HepG2 (cell line): ENCODE measurements around the gene GSPT1. TPM values are rescaled to one million over a fixed set of nuclear protein-coding genes. Genes with fewer than 3 reads are reported as not detected.
A peak's percentile ranks its signal among the peaks of the same experiment; 100 is the strongest.

Experiments
- ATF7-NPFF ChIP-seq: sonication (generic); formaldehyde crosslinking; IDR thresholded peaks from 2 replicates; pipeline ENCODE4 v1.8.1; 2023; ENCODE audit warnings: mild to moderate bottlenecking, low read depth, missing genetic modification reagents, moderate library complexity
- BRCA1 ChIP-seq: sonication (generic); formaldehyde crosslinking; IDR thresholded peaks from 2 replicates; pipeline ENCODE4 v1.4.0; 2020; ENCODE audit warnings: missing genetic modification reagents
- CHD2 ChIP-seq: IDR thresholded peaks from 2 replicates; pipeline ENCODE4 v1.6.1; 2011; ENCODE audit warnings: low read depth, low read length, improper control_type of control experiment
- DZIP1 ChIP-seq: sonication (generic); formaldehyde crosslinking; IDR thresholded peaks from 2 replicates; pipeline ENCODE4 v1.5.0; 2020; ENCODE audit warnings: mild to moderate bottlenecking, missing genetic modification reagents
- ELF1 ChIP-seq: sonication (generic); formaldehyde crosslinking; IDR thresholded peaks from 2 replicates; pipeline ENCODE4 v1.4.0; 2020; ENCODE audit warnings: missing genetic modification reagents
- HOXA3 ChIP-seq: sonication (generic); formaldehyde crosslinking; IDR thresholded peaks from 2 replicates; pipeline ENCODE4 v1.5.0; 2020; ENCODE audit warnings: missing genetic modification reagents
- KLF11 ChIP-seq: IDR thresholded peaks from 2 replicates; pipeline ENCODE4 v1.6.1; 2016; ENCODE audit warnings: missing compliant biosample characterization
- SCMH1 ChIP-seq: sonication (generic); formaldehyde crosslinking; IDR thresholded peaks from 2 replicates; pipeline ENCODE4 v1.9.0; 2021; ENCODE audit warnings: missing genetic modification reagents, mild to moderate bottlenecking, borderline replicate concordance
- SETDB1 ChIP-seq: sonication (generic); formaldehyde crosslinking; IDR thresholded peaks from 2 replicates; pipeline ENCODE4 v1.5.1; 2020; ENCODE audit warnings: missing genetic modification reagents, mild to moderate bottlenecking, borderline replicate concordance
- SMYD3 ChIP-seq: sonication (generic); formaldehyde crosslinking; IDR thresholded peaks from 2 replicates; pipeline ENCODE4 v1.8.1; 2023; ENCODE audit warnings: mild to moderate bottlenecking, missing genetic modification reagents
- SP140L ChIP-seq: sonication (generic); formaldehyde crosslinking; IDR thresholded peaks from 2 replicates; pipeline ENCODE4 v1.4.0; 2020; ENCODE audit warnings: missing genetic modification reagents, borderline replicate concordance
- TCF7L2 ChIP-seq: IDR thresholded peaks from 2 replicates; pipeline ENCODE4 v1.6.1; 2011; ENCODE audit warnings: mild to moderate bottlenecking, low read depth, low read length, moderate library complexity
- ZFYVE20 ChIP-seq: sonication (generic); formaldehyde crosslinking; IDR thresholded peaks from 2 replicates; pipeline ENCODE4 v1.8.0; 2023; ENCODE audit warnings: low read depth, mild to moderate bottlenecking, moderate library complexity, missing genetic modification reagents, borderline replicate concordance
- ZNF382 ChIP-seq: sonication (generic); formaldehyde crosslinking; IDR thresholded peaks from 2 replicates; pipeline ENCODE4 v1.5.0; 2020; ENCODE audit warnings: missing genetic modification reagents, mild to moderate bottlenecking, borderline replicate concordance
- ZNF558 ChIP-seq: sonication (generic); formaldehyde crosslinking; IDR thresholded peaks from 2 replicates; pipeline ENCODE4 v1.9.0; 2022; ENCODE audit warnings: mild to moderate bottlenecking, missing genetic modification reagents, borderline replicate concordance
- ZNF598 ChIP-seq: sonication (generic); formaldehyde crosslinking; IDR thresholded peaks from 2 replicates; pipeline ENCODE4 v1.5.1; 2020; ENCODE audit warnings: mild to moderate bottlenecking, missing genetic modification reagents, borderline replicate concordance
- ZNF724P ChIP-seq: sonication (generic); formaldehyde crosslinking; IDR thresholded peaks from 2 replicates; pipeline ENCODE4 v1.8.0; 2022; ENCODE audit warnings: missing genetic modification reagents, borderline replicate concordance
- ZNF777 ChIP-seq: sonication (generic); formaldehyde crosslinking; IDR thresholded peaks from 2 replicates; pipeline ENCODE4 v1.4.0; 2020; ENCODE audit warnings: missing genetic modification reagents
- polyA plus RNA-seq, 8 experiments: library from polyadenylated mRNA; depleted of rRNA in 3 of 8; stranded (reverse) in 7 of 8; unstranded in 1 of 8; fragments of >200 nt; fragmentation: Illumina TruSeq in 4 of 8; extraction: Trizol in 4 of 8; gene quantifications; 2 replicates each; pipeline versions ENCODE4 v1.2.1 to v1.2.3, GENCODE V29; 2011 to 2016; ENCODE audit warnings: low read depth in 4 of 8, missing spikeins in 1 of 8, mixed read lengths in 1 of 8; ENCODE audit not compliant: insufficient read depth in 1 of 8
- total RNA-seq, 5 experiments: library from RNA; depleted of rRNA; stranded (reverse); fragments of >200 nt; fragmentation: Illumina TruSeq; extraction: Trizol; gene quantifications; 2 replicates each; pipeline ENCODE4 v1.2.3, GENCODE V29; 2016; ENCODE audit warnings: low read depth in 1 of 5
- TF ChIP-seq, protein P1 (sequence below): sonication (generic); formaldehyde crosslinking; IDR thresholded peaks from 2 replicates; pipeline ENCODE4 v1.5.0; 2020; ENCODE audit warnings: missing genetic modification reagents
- TF ChIP-seq, protein P2 (sequence below): sonication (generic); formaldehyde crosslinking; IDR thresholded peaks from 2 replicates; pipeline ENCODE4 v1.9.0; 2022; ENCODE audit warnings: missing genetic modification reagents, mild to moderate bottlenecking, borderline replicate concordance
- TF ChIP-seq, protein P3 (sequence below): sonication (generic); formaldehyde crosslinking; IDR thresholded peaks from 2 replicates; pipeline ENCODE4 v1.4.0; 2020; ENCODE audit warnings: mild to moderate bottlenecking, missing genetic modification reagents

The GSPT1 gene
- total and polyA plus RNA-seq, 2 of the 13 experiments (the other 11 are each of a cell fraction or from before 2014, with no cell fraction given), result 120 to 316 TPM

DNA sequence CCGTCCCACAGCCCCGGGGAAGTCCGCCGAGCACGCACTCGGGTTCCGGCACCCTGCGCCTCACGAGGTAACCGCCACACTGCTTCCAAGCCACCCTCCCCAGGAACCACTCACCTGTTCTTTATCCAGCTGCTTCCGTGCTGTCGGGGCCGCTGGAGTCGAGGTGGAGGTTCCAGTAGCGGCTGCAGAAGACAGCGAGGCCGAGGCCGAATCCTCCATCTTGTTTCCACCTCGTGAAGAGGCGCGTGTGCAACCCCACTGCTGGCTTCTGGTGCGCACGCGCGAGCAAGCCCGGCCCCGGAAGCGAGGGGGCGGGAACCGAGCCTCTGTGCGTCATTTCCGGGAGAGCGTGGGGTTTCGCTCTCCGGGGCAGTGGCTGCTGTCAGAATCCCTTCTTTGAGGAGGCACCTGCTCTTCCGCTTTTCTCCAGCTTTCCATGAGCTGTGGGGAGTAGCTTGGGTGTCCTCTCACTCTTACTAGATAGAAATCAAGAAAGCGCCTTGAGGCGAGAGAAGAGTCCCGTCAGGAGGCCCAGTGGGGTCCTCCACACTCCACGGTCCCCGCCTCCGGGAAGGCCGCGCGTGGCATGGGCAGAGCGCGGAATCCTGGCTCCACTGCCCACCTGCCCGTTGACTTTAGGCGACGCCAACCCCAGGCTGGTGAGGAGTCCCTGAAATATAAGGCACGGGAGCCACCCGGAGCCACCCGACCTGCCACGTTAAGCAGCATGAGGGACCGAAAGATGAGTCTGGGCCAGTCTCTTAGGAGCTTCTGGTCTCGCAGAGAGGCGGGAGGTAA, 64.3 kb downstream of the GSPT1 start, which contains the start of gene RSL1D1 (continued):
- TF ChIP-seq HOXA3 (CRISPR knock-in tag) (peak; percentile 91), KLF11 (CRISPR knock-in tag) (peak; percentile 96), ZNF598 (CRISPR knock-in tag) (peak; percentile 98), SP140L (CRISPR knock-in tag) (no peak; the same call in 1 of the 2 replicates), ZNF558 (peak; percentile 92; the same call in 1 of the 2 replicates), DZIP1 (CRISPR knock-in tag) (no peak; the same call in 1 of the 2 replicates), ZFYVE20 (CRISPR knock-in tag) (peak; percentile 5; the same call in 1 of the 2 replicates), CHD2 (peak; percentile 38; the same call in 1 of the 2 replicates), ZNF777 (peak; percentile 70), SCMH1 (CRISPR knock-in tag) (no peak), TCF7L2 (no peak), SETDB1 (CRISPR knock-in tag) (no peak), BRCA1 (CRISPR knock-in tag) (peak; percentile 81; the same call in 1 of the 2 replicates), ELF1 (peak; percentile 90), ATF7-NPFF (CRISPR knock-in tag) (peak; percentile 97), ZNF724P (CRISPR knock-in tag) (peak; percentile 95), SMYD3 (CRISPR knock-in tag) (peak; percentile 96), ZNF382 (no peak)
- TF ChIP-seq, protein P1, sequence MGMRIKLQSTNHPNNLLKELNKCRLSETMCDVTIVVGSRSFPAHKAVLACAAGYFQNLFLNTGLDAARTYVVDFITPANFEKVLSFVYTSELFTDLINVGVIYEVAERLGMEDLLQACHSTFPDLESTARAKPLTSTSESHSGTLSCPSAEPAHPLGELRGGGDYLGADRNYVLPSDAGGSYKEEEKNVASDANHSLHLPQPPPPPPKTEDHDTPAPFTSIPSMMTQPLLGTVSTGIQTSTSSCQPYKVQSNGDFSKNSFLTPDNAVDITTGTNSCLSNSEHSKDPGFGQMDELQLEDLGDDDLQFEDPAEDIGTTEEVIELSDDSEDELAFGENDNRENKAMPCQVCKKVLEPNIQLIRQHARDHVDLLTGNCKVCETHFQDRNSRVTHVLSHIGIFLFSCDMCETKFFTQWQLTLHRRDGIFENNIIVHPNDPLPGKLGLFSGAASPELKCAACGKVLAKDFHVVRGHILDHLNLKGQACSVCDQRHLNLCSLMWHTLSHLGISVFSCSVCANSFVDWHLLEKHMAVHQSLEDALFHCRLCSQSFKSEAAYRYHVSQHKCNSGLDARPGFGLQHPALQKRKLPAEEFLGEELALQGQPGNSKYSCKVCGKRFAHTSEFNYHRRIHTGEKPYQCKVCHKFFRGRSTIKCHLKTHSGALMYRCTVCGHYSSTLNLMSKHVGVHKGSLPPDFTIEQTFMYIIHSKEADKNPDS (CRISPR knock-in tag), result no peak; the same call in 1 of the 2 replicates
- TF ChIP-seq, protein P2, sequence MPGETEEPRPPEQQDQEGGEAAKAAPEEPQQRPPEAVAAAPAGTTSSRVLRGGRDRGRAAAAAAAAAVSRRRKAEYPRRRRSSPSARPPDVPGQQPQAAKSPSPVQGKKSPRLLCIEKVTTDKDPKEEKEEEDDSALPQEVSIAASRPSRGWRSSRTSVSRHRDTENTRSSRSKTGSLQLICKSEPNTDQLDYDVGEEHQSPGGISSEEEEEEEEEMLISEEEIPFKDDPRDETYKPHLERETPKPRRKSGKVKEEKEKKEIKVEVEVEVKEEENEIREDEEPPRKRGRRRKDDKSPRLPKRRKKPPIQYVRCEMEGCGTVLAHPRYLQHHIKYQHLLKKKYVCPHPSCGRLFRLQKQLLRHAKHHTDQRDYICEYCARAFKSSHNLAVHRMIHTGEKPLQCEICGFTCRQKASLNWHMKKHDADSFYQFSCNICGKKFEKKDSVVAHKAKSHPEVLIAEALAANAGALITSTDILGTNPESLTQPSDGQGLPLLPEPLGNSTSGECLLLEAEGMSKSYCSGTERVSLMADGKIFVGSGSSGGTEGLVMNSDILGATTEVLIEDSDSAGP (CRISPR knock-in tag), result peak; percentile 96
- TF ChIP-seq, protein P3, sequence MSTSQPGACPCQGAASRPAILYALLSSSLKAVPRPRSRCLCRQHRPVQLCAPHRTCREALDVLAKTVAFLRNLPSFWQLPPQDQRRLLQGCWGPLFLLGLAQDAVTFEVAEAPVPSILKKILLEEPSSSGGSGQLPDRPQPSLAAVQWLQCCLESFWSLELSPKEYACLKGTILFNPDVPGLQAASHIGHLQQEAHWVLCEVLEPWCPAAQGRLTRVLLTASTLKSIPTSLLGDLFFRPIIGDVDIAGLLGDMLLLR (CRISPR knock-in tag), result peak; percentile 97; the same call in 1 of the 2 replicates
